Keratinocyte (primary cell): Measurements from ENCODE around the gene AMN. TPM values are rescaled to one million over a fixed set of nuclear protein-coding genes. Genes with fewer than 3 reads are reported as not detected.

Experiments
- DNase-seq: peaks from one replicate; pipeline ENCODE4 v3.0.0-alpha.2; 2011; ENCODE audit warnings: low read depth, missing footprints, low spot score
- FAIRE-seq: peaks from 2 replicates; lab custom pipeline; 2011; peaks lifted over from hg19 to GRCh38; lab: Jason Lieb, UNC
- H2AFZ ChIP-seq: 2 replicates; pipeline ENCODE4 v1.6.0; 2012; ENCODE audit warnings: low read length, control low read depth, inconsistent platforms; ENCODE audit not compliant: control insufficient read depth
- H3K27ac ChIP-seq: 2 replicates; pipeline ENCODE4 v1.5.1; 2011; ENCODE audit warnings: low read length; ENCODE audit not compliant: control insufficient read depth, insufficient read depth
- H3K27me3 ChIP-seq: 3 replicates; pipeline ENCODE4 v1.6.0; 2011; ENCODE audit warnings: low read length; ENCODE audit not compliant: control insufficient read depth, insufficient read depth; ENCODE audit errors: extremely low read depth
- H3K36me3 ChIP-seq, 2 experiments: 2 replicates in 1 of 2; 3 replicates in 1 of 2; pipeline ENCODE4 v1.5.1; 2011; ENCODE audit warnings: low read length in 2 of 2, mild to moderate bottlenecking in 1 of 2; ENCODE audit not compliant: control insufficient read depth in 2 of 2, insufficient read depth in 2 of 2; ENCODE audit errors: extremely low read depth in 1 of 2
- H3K4me1 ChIP-seq: 3 replicates; pipeline ENCODE4 v1.5.1; 2011; ENCODE audit warnings: low read length; ENCODE audit not compliant: control insufficient read depth, insufficient read depth; ENCODE audit errors: extremely low read depth
- H3K4me2 ChIP-seq: 3 replicates; pipeline ENCODE4 v1.6.0; 2011; ENCODE audit warnings: low read depth, low read length; ENCODE audit not compliant: control insufficient read depth, insufficient read depth; ENCODE audit errors: extremely low read depth
- H3K4me3 ChIP-seq, 3 experiments: fragments of 200-600 bp in 1 of 3; sonication (generic) in 1 of 3; 2 replicates in 2 of 3; 3 replicates in 1 of 3; pipeline ENCODE4 v1.5.1; 2011 to 2016; ENCODE audit warnings: low read length in 3 of 3, mild to moderate bottlenecking in 3 of 3, control low read depth in 2 of 3, inconsistent platforms in 1 of 3, low read depth in 1 of 3, mixed read lengths in 1 of 3, mixed run types in 1 of 3, moderate library complexity in 1 of 3; ENCODE audit not compliant: control insufficient read depth in 2 of 3, insufficient read depth in 2 of 3; ENCODE audit errors: extremely low read depth in 1 of 3
- H3K79me2 ChIP-seq: 2 replicates; pipeline ENCODE4 v1.6.0; 2012; ENCODE audit warnings: low read length; ENCODE audit not compliant: control insufficient read depth, insufficient read depth
- H3K9ac ChIP-seq: 3 replicates; pipeline ENCODE4 v1.6.0; 2011; ENCODE audit warnings: low read length; ENCODE audit not compliant: control insufficient read depth, insufficient read depth; ENCODE audit errors: extremely low read depth
- H3K9me1 ChIP-seq: 3 replicates; pipeline ENCODE4 v1.6.0; 2011; ENCODE audit warnings: low read length; ENCODE audit not compliant: control insufficient read depth, insufficient read depth; ENCODE audit errors: extremely low read depth
- H3K9me3 ChIP-seq: 2 replicates; pipeline ENCODE4 v1.5.1; 2012; ENCODE audit warnings: low read depth, low read length; ENCODE audit not compliant: control insufficient read depth
- H4K20me1 ChIP-seq: 3 replicates; pipeline ENCODE4 v1.6.0; 2011; ENCODE audit warnings: low read length; ENCODE audit not compliant: control insufficient read depth, insufficient read depth; ENCODE audit errors: extremely low read depth
- CTCF ChIP-seq, 3 experiments: IDR thresholded peaks in 1 of 3; conservative IDR thresholded peaks in 1 of 3; optimal IDR thresholded peaks in 1 of 3; 2 replicates in 2 of 3; 3 replicates in 1 of 3; pipeline versions ENCODE3 to v1.5.1; 2011; ENCODE audit warnings: low read length in 3 of 3, mild to moderate bottlenecking in 3 of 3, moderate library complexity in 2 of 3, control low read depth in 1 of 3, inconsistent platforms in 1 of 3; ENCODE audit not compliant: insufficient read depth in 2 of 3; ENCODE audit errors: extremely low read depth in 1 of 3
- EZH2 ChIP-seq: IDR thresholded peaks from one replicate; pipeline ENCODE4 v1.6.1; 2012; ENCODE audit warnings: inconsistent platforms, mild to moderate bottlenecking, low read length, moderate library complexity
- dilution Hi-C: fragments of 300-500 bp; cut with MboI; formaldehyde crosslinking; loops from one replicate; pipeline ENCODE4 v1.7.0; 2020; ENCODE audit warnings: low sequenced_read_pairs; ENCODE audit not compliant: extremely low pct_ligation_motif_present
- polyA plus RNA-seq, 5 experiments: library from polyadenylated mRNA; depleted of rRNA in 3 of 5; stranded (reverse) in 3 of 5; stranded (forward) in 1 of 5; unstranded in 1 of 5; fragments of >200 nt; gene quantifications; 1 replicate in 1 of 5; 2 replicates in 3 of 5; 3 replicates in 1 of 5; pipeline versions ENCODE4 v1.2.1 to v1.2.3, GENCODE V29; 2011 to 2012; ENCODE audit warnings: missing spikeins in 2 of 5, low read depth in 1 of 5, low replicate concordance in 1 of 5

AMN gene
- polyA plus RNA-seq, 1 donor (not counting 4 experiments of a cell fraction or from before 2014, with no cell fraction given): 0.22 TPM

DNA sequence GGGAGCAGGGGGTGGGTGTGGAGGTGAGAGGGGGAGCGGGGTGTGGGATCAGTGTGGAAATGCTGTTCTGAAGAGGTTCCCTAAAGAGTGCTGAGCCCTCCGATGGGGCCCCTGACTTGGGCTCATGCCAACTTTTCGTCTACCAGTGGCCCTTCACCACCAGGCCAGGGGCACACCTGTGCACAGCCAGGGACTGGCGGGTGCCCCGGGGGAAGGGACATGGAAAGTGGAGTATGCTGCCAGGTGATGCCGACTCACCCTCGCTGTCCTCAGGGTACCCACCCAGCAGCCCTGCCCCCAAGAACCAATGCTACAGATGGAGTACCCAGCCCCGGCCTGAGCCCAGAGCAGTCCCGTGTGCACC, 26.2 kb downstream of the AMN start:
- no peak for DNase-seq
- Histone ChIP-seq H4K20me1 (peaks cover 3% of the 10 kb centered on the region), H3K4me2 (no peak overlapping the region), H3K4me3 (no peak overlapping the region), H3K27ac (no peak overlapping the region), H2AFZ (no peak overlapping the region), H3K9ac (no peak overlapping the region), H3K9me1 (no peaks in the 10 kb centered on the region), H3K4me1 (no peaks in the 10 kb centered on the region), H3K27me3 (no peaks in the 10 kb centered on the region), H3K79me2 (no peaks in the 10 kb centered on the region), H3K9me3 (no peaks in the 10 kb centered on the region), H3K36me3 (peaks cover 43 to 47% of the 10 kb centered on the region in 2 experiments)
- TF ChIP-seq CTCF (optimal IDR thresholded peaks at IDR 0.05 in 1 of 3, IDR thresholded peaks at IDR 0.05 in 1 of 3, conservative IDR thresholded peaks at IDR 0.05 in 1 of 3; ENCODE audit: extremely low read depth in 1 of 3, insufficient read depth in 2 of 3, low read length in 3 of 3) (no peak), EZH2 (no peak)
- dilution Hi-C loops: no loop called here
- no peak for FAIRE-seq

- peaks cover 42 to 50% of the 10 kb centered on the region in 2 experiments for H3K36me3 ChIP-seq
- TF ChIP-seq CTCF (optimal IDR thresholded peaks at IDR 0.05 in 1 of 3, IDR thresholded peaks at IDR 0.05 in 1 of 3, conservative IDR thresholded peaks at IDR 0.05 in 1 of 3; ENCODE audit: extremely low read depth in 1 of 3, insufficient read depth in 2 of 3, low read length in 3 of 3) (no peak), EZH2 (no peak)
- no peak overlapping the region for H3K4me3 ChIP-seq
- H3K4me2 ChIP-seq: no peak overlapping the region
- no peak overlapping the region for H2AFZ ChIP-seq
- no peak overlapping the region for H3K9ac ChIP-seq
- H3K4me1 ChIP-seq: no peaks in the 10 kb centered on the region
- no peak for DNase-seq
- no peaks in the 10 kb centered on the region for H3K27me3 ChIP-seq
- no peak overlapping the region for H3K27ac ChIP-seq
- no peak for FAIRE-seq
- peaks cover 3% of the 10 kb centered on the region for H4K20me1 ChIP-seq
- no peaks in the 10 kb centered on the region for H3K79me2 ChIP-seq
- dilution Hi-C loops: no loop called here
- no peaks in the 10 kb centered on the region for H3K9me3 ChIP-seq
- H3K9me1 ChIP-seq: no peaks in the 10 kb centered on the region
Observed at GRCh38 chr14:102949062-102949800, 26.8 kb downstream of the AMN start.
